Mesodermal cell (in vitro differentiated cells): Measurements from ENCODE around the gene MTSS2.
"Not testable (repeated sequence)": the region's sequence is repeated elsewhere in the genome, so short reads cannot be mapped to it uniquely, and the experiment has no call there.

ENCODE experiments used
- H3K27ac ChIP-seq: 2 replicates; pipeline ENCODE4 v1.7.0; 2013; ENCODE audit warnings: mild to moderate bottlenecking, low read depth, low read length, moderate library complexity; ENCODE audit not compliant: severe bottlenecking
- H3K36me3 ChIP-seq: 2 replicates; pipeline ENCODE4 v1.7.1; 2013; ENCODE audit warnings: mild to moderate bottlenecking, low read length, moderate library complexity; ENCODE audit not compliant: control insufficient read depth, insufficient read depth
- H3K4me1 ChIP-seq: one replicate; pipeline ENCODE4 v1.7.1; 2013; ENCODE audit warnings: mild to moderate bottlenecking, low read length; ENCODE audit not compliant: insufficient read depth, control insufficient read depth, poor library complexity, severe bottlenecking
- H3K4me3 ChIP-seq: 2 replicates; pipeline ENCODE4 v1.7.0; 2013; ENCODE audit warnings: low read length, control low read depth, mild to moderate bottlenecking; ENCODE audit not compliant: insufficient read depth, poor library complexity, severe bottlenecking; ENCODE audit errors: extremely low read depth
- H3K9me3 ChIP-seq: 2 replicates; pipeline ENCODE4 v1.7.1; 2013; ENCODE audit warnings: mild to moderate bottlenecking, low read length, moderate library complexity; ENCODE audit not compliant: control insufficient read depth
- WGBS, 2 experiments: methylation state at CpG; one replicate each; pipeline ENCODE4 v1.1.5; 2013; ENCODE audit warnings: missing lambda C conversion rate in 2 of 2; ENCODE audit not compliant: insufficient coverage in 2 of 2; 5-methylcytosine and 5-hydroxymethylcytosine counted together

MTSS2 gene

DNA sequence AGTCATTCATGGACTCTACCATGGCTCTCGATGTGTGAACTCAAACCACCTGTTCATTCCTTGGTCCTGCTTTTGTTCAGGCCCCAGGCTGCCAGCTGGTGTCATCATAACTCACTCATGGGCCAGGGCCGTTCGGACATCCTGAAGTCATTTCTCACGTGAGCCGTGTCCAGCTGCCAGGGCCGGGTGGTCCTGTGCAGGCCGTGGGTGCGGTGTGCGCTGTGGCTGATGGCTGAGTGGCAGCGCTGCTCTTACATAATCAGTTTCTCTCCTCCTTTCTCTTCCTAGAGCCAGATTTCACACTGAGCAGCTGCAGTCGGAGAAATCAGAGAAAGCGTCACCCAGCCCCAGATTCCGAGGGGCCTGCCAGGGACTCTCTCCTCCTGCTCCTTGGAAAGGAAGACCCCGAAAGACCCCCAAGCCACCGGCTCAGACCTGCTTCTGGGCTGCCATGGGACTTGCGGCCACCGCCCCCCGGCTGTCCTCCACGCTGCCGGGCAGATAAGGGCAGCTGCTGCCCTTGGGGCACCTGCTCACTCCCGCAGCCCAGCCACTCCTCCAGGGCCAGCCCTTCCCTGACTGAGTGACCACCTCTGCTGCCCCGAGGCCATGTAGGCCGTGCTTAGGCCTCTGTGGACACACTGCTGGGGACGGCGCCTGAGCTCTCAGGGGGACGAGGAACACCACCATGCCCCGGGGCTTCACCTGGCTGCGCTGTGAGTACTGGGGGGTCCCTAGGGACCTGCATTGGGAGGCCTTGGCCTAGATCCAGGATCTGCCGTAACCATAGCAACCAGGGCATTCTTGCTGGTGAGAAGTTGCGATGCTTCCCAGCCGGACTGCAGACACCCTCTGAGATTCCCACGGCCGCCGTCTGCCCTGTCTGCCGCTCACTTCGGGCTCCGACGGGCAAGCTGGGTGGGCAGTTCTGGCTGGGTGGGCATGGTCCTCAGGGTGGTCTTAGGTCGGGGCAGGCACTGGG, 39.3 kb downstream of the MTSS2 start, which contains the start of gene IL34:
Gene IL34, plus strand, starts transcription at position 300 of the 982 bp plus-strand sequence. Its CDS starts 389 bp downstream, at position 689.
- Histone ChIP-seq H3K4me1 (no peaks in the 10 kb centered on the region), H3K27ac (no peak within 1 kb of the TSS), H3K36me3 (no peaks in the 10 kb centered on the region), H3K4me3 (no peak within 1 kb of the TSS), H3K9me3 (no peaks in the 10 kb centered on the region)
- 93 to 94% methylated on average over 32 to 38 of the region's 39 CpGs for WGBS, 2 experiments

DNA sequence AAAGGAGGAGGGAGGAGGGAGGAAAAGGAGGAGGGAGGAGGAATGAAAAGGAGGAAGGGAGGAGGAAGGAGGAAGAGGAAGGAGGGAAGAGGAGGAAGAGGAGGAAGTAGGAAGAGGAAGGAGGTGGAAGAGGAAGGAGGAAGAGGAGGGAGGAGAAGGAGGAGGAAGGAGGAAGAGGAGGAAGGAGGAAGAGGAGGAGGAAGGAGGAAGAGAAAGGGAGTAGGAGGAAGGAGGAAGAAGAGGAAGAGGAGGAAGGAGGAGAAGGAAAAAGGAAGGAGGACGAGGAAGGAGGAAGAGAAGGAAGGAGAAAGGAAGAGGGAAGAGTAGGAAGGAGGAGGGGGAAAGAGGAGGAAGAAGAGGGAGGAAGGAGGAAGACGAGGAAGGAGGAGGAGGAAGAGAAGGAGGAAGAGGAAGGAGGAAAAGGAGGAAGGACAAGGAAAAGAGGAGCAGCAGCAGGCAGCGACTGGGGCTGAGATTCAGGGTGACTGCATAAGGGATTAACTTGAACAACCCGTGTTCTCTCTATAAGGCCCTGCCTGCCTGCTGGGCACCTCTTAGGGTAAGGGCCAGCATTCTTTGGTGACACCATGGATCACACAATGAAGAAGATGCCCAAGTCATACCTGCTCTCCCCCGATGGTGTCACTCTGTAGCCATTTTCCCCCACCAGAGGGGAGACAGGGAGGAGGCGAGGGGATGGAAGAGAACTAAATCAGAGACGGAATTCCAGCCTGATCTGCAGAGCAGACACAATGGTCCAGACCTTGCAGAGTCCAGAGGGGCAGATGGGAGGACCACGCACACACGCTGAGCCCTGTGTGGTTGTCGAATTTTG, 40.9 kb downstream of the MTSS2 start:
- H3K4me3 ChIP-seq, result no peak overlapping the region
- 75 to 83% methylated on average over 8 of the region's 10 CpGs for WGBS, 2 experiments
- H3K9me3 ChIP-seq, result no peaks in the 10 kb centered on the region
- no peaks in the 10 kb centered on the region for H3K36me3 ChIP-seq
- peaks cover 2% of the 10 kb centered on the region for H3K4me1 ChIP-seq
- H3K27ac ChIP-seq, result no peak overlapping the region

DNA sequence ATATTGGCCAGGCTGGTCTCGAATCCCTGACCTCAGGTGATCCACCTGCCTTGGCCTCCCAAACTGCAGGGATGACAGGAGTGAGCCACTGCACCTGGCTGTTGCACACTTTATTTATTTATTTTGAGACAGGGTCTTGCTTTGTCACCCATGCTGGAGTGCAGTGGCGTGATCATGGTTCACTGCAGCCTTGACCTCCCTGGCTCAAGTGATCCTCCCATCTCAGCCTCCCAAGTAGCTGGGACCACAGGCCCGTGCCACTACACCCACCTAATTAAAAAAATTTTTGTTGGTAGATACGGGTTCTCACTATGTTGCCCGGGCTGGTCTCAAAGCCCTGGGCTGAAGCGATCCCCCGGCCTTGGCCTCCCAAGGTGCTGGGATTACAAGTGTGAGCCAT, 42.6 kb downstream of the MTSS2 start:
- not testable (repeated sequence) for H3K36me3 ChIP-seq, H3K4me1 ChIP-seq, H3K27ac ChIP-seq, H3K9me3 ChIP-seq, H3K4me3 ChIP-seq
- 75 to 96% methylated on average over 5 of the region's 7 CpGs for WGBS, 2 experiments

DNA sequence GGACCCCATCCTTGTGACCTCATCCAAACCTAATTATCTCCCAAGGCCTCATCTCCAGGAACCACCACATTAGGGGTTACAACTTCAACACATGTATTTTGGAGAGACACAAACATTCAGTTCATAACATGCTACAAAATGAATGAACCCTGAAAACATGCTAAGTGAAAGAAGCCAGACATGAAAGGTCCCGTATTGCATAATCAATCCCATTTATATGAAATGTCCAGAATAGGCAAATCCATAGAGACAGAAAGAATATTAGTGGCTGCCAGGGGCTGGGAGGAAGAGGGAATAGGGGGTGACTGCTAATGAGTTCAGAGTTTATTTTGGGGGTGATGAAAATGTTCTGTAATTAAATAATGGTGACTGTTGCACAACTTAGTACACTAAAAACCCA, 43.2 kb downstream of the MTSS2 start:
- WGBS, 2 experiments, result no CpG with 5 or more reads among the region's 1 CpG
- H3K9me3 ChIP-seq, result no peaks in the 10 kb centered on the region
- no peak overlapping the region for H3K27ac ChIP-seq
- no peak overlapping the region for H3K4me3 ChIP-seq
- H3K4me1 ChIP-seq, result peaks cover 9% of the 10 kb centered on the region
- no peaks in the 10 kb centered on the region for H3K36me3 ChIP-seq

DNA sequence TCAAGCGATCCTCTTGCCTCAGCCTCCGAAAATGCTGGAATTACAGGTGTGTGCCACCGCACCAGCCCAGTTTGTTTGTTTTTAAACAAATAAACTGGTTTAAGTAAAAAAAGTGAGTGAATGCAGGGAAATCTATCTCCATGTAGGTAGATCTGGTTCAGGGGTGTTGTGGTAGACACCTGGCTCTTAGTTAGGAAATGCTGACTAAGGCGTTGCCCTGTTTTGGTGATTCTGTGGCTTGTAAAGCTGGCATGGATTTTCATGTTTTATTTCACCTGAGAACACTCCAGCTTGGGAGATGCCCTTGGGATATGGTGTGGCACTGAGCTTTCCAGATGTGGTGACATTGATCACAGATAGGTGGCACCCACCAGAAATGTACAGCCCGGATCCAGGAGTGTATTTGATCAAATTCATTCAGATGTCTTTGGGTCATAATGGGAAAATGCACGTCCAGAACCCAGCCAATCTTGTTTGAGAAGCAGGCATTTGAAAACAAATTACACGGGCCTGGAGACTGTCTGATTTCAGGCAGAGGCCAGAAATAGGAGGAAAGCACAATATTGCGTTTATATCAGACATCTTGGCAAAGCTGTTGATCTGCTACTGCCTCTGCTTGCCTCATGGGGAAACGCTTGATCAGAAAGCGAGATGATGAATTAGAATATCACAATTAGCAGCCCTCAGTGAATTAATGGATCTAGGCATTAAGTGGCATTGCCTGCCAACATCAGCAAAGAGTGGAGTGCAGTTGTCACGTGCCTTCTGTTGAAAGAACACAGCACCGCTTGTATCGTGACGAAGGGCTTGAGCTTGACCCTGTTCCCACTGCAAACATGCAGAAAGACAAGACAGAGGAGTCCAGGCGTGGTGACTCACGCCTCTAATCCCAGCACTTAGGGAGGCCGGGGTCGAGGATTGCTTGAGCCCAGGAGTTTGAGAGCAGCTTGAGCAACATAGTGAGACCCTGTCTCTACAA, 46.8 kb downstream of the MTSS2 start:
- 76 to 82% methylated on average over 14 to 16 of the region's 18 CpGs for WGBS, 2 experiments
- Histone ChIP-seq H3K36me3 (no peaks in the 10 kb centered on the region), H3K27ac (peak overlapping the region; percentile 23), H3K4me3 (no peak overlapping the region), H3K4me1 (peaks cover 13% of the 10 kb centered on the region), H3K9me3 (no peaks in the 10 kb centered on the region)
